HepG2 (cell line): Measurements from ENCODE around the gene HLF. TPM values are rescaled to one million over a fixed set of nuclear protein-coding genes. Genes with fewer than 3 reads are reported as not detected.
A peak's percentile ranks its signal among the peaks of the same experiment; 100 is the strongest.

Source experiments
- ATAC-seq: fragments of 200-7000 bp; cut with Tn5 transposase; 3 replicates; pipeline ENCODE4 v1.9.1; 2020; ENCODE audit warnings: mild to moderate bottlenecking, moderate library complexity
- BruUV-seq: library from RNA; stranded (reverse); fragments of 400-500 nt; replicated peaks from 2 replicates; lab custom pipeline; 2021; lab: Mats Ljungman, UMichigan
- CTCF ChIA-PET: fragments of 300-600 bp; formaldehyde crosslinking; extraction: SDS; loops from one replicate; lab custom pipeline; 2021; ENCODE audit warnings: low total read pairs, inconsistent platforms, low intra/inter-chr PET ratio; lab: Yijun Ruan, JAX
- POLR2A ChIA-PET: fragments of 350-600 bp; sonication (Branson Sonifier 250); formaldehyde crosslinking; loops from one replicate; lab custom pipeline; 2020; ENCODE audit warnings: antibody characterized with exemption, inconsistent platforms; lab: Yijun Ruan, JAX
- DNase-seq: peaks from one replicate; pipeline ENCODE4 v3.0.0-alpha.2; 2015; ENCODE audit warnings: low spot score
- FAIRE-seq: peaks from 3 replicates; lab custom pipeline; 2011; peaks lifted over from hg19 to GRCh38; lab: Jason Lieb, UNC
- H2AFZ ChIP-seq: one replicate; pipeline ENCODE4 v1.6.1; 2011; ENCODE audit warnings: low read length, inconsistent platforms
- H3K27ac ChIP-seq: fragments of 300-600 bp; 3 replicates; pipeline ENCODE4 v1.8.0; 2011; ENCODE audit warnings: mixed run types, mild to moderate bottlenecking, mixed read lengths, low read length, inconsistent platforms; ENCODE audit not compliant: insufficient read depth; ENCODE audit errors: extremely low read length
- H3K27me3 ChIP-seq, 2 experiments: fragments of 200-600 bp in 1 of 2; 2 replicates in 1 of 2; 3 replicates in 1 of 2; pipeline versions ENCODE4 v1.6.0 to v1.8.0; 2011; ENCODE audit warnings: low read length in 2 of 2, mild to moderate bottlenecking in 2 of 2, moderate library complexity in 2 of 2, inconsistent platforms in 1 of 2; ENCODE audit not compliant: insufficient read depth in 2 of 2, control insufficient read depth in 1 of 2
- H3K36me3 ChIP-seq, 2 experiments: fragments of 200-600 bp in 1 of 2; replicated peaks in 1 of 2; 2 replicates in 1 of 2; 3 replicates in 1 of 2; pipeline versions ENCODE4 v1.5.1 to v1.8.0; 2011; ENCODE audit warnings: low read length in 2 of 2, inconsistent platforms in 1 of 2; ENCODE audit not compliant: insufficient read depth in 2 of 2, control insufficient read depth in 1 of 2
- H3K4me1 ChIP-seq: 2 replicates; pipeline ENCODE4 v1.5.1; 2012; ENCODE audit warnings: low read length, inconsistent platforms; ENCODE audit not compliant: insufficient read depth
- H3K4me2 ChIP-seq: 2 replicates; pipeline ENCODE4 v1.6.0; 2011; ENCODE audit warnings: low read depth, low read length, inconsistent platforms
- H3K4me3 ChIP-seq, 3 experiments: fragments of 200-600 bp in 1 of 3; sonication (generic), shearing (Covaris generic) in 1 of 3; replicated peaks in 1 of 3; 2 replicates each; pipeline ENCODE4 v1.5.1; 2011 to 2016; ENCODE audit warnings: low read length in 3 of 3, inconsistent platforms in 2 of 3, low read depth in 2 of 3, mild to moderate bottlenecking in 2 of 3, control low read depth in 1 of 3, mixed read lengths in 1 of 3; ENCODE audit not compliant: insufficient read depth in 1 of 3
- H3K79me2 ChIP-seq: one replicate; pipeline ENCODE4 v1.6.1; 2011; ENCODE audit warnings: low read length, inconsistent platforms; ENCODE audit not compliant: insufficient read depth
- H3K9ac ChIP-seq: 2 replicates; pipeline ENCODE4 v1.6.0; 2011; ENCODE audit warnings: mild to moderate bottlenecking, low read depth, low read length, inconsistent platforms; ENCODE audit not compliant: insufficient read depth
- H3K9me3 ChIP-seq: 2 replicates; pipeline ENCODE4 v1.5.1; 2012; ENCODE audit warnings: mild to moderate bottlenecking, low read length
- H4K20me1 ChIP-seq: 2 replicates; pipeline ENCODE4 v1.6.0; 2011; ENCODE audit warnings: inconsistent platforms, mild to moderate bottlenecking, low read length, moderate library complexity; ENCODE audit not compliant: insufficient read depth
- BORCS8-MEF2B ChIP-seq: sonication (generic); formaldehyde crosslinking; IDR thresholded peaks from 2 replicates; pipeline ENCODE4 v1.8.0; 2022; ENCODE audit warnings: mild to moderate bottlenecking, missing genetic modification reagents
- KLF15 ChIP-seq: sonication (generic); formaldehyde crosslinking; IDR thresholded peaks from 2 replicates; pipeline ENCODE4 v1.8.1; 2023; ENCODE audit warnings: borderline replicate concordance, mild to moderate bottlenecking, inconsistent platforms, missing genetic modification reagents, mixed read lengths
- NCOA5 ChIP-seq: sonication (generic); formaldehyde crosslinking; IDR thresholded peaks from 2 replicates; pipeline ENCODE4 v1.4.0; 2020; ENCODE audit warnings: missing genetic modification reagents
- PAXIP1 ChIP-seq: sonication (generic); formaldehyde crosslinking; conservative IDR thresholded peaks from 2 replicates; pipeline ENCODE4 v1.4.0; 2020; ENCODE audit warnings: mild to moderate bottlenecking, missing genetic modification reagents, moderate library complexity
- RNF219 ChIP-seq: sonication (generic); formaldehyde crosslinking; IDR thresholded peaks from 2 replicates; pipeline ENCODE4 v1.5.0; 2020; ENCODE audit warnings: mild to moderate bottlenecking, missing genetic modification reagents
- ZBTB4 ChIP-seq: sonication (generic); formaldehyde crosslinking; IDR thresholded peaks from 2 replicates; pipeline ENCODE4 v1.4.0; 2020; ENCODE audit warnings: missing genetic modification reagents, mild to moderate bottlenecking, borderline replicate concordance
- WGBS: methylation state at CpG from one replicate; pipeline ENCODE4 v1.1.6; 2017; ENCODE audit warnings: low lambda C conversion rate; 5-methylcytosine and 5-hydroxymethylcytosine counted together
- in situ Hi-C: cut with HindIII; loops from 2 replicates; pipeline ENCODE4 v1.10.0; 2017; ENCODE audit warnings: low pct_unique_long_range_greater_than_20kb; ENCODE audit not compliant: extremely low pct_ligation_motif_present
- intact Hi-C: fragments of 100-400 bp; cut with micrococcal nuclease; formaldehyde crosslinking; loops from one replicate; pipeline ENCODE4 v1.10.0; 2022; ENCODE audit not compliant: unreplicated experiment
- polyA plus RNA-seq, 8 experiments: library from polyadenylated mRNA; depleted of rRNA in 3 of 8; stranded (reverse) in 7 of 8; unstranded in 1 of 8; fragments of >200 nt; fragmentation: Illumina TruSeq in 4 of 8; extraction: Trizol in 4 of 8; gene quantifications; 2 replicates each; pipeline versions ENCODE4 v1.2.1 to v1.2.3, GENCODE V29; 2011 to 2016; ENCODE audit warnings: low read depth in 4 of 8, missing spikeins in 1 of 8, mixed read lengths in 1 of 8; ENCODE audit not compliant: insufficient read depth in 1 of 8
- total RNA-seq, 5 experiments: library from RNA; depleted of rRNA; stranded (reverse); fragments of >200 nt; fragmentation: Illumina TruSeq; extraction: Trizol; gene quantifications; 2 replicates each; pipeline ENCODE4 v1.2.3, GENCODE V29; 2016; ENCODE audit warnings: low read depth in 1 of 5
- TF ChIP-seq, protein P1 (sequence below): sonication (generic); formaldehyde crosslinking; IDR thresholded peaks from 2 replicates; pipeline ENCODE4 v1.5.1; 2020; ENCODE audit warnings: mild to moderate bottlenecking, missing genetic modification reagents, moderate library complexity

The HLF gene
- total and polyA plus RNA-seq, 2 of the 13 experiments (the other 11 are each of a cell fraction or from before 2014, with no cell fraction given), result 202 to 346 TPM

- DNase-seq (no peak), FAIRE-seq (no peak), ATAC-seq (peak; percentile 0; the same call in 2 of the 3 replicates)
- intact Hi-C loops, result no loop called here
- peak overlapping the region; percentile 86 for H3K27ac ChIP-seq
- peaks cover 61% of the 10 kb centered on the region for H4K20me1 ChIP-seq
- peaks cover 22 to 66% of the 10 kb centered on the region in 2 experiments for H3K36me3 ChIP-seq
- POLR2A ChIA-PET, result interaction anchor here (0.9 to 5.9 kb wide), 13 partner anchors 10 to 66 kb away, joined by 3 to 119 read pairs (median 5); partner anchors contain the start of gene HLF
- H3K79me2 ChIP-seq, result peaks cover 97% of the 10 kb centered on the region
- no peak overlapping the region for H2AFZ ChIP-seq
- CTCF ChIA-PET, result no interaction called here
- H3K9ac ChIP-seq, result peak overlapping the region; percentile 61; the same call in 1 of the 2 replicates
- H3K4me3 ChIP-seq, result peak overlapping the region in 1 of 3 experiments; percentile 15; a peak in 2 of 6 replicates
- BruUV-seq, result no TSS peak
- H3K4me1 ChIP-seq, result peaks cover 100% of the 10 kb centered on the region
- in situ Hi-C loops, result no loop called here
- 92% methylated on average over 9 of the region's 11 CpGs for WGBS
- H3K27me3 ChIP-seq, result no peaks in the 10 kb centered on the region
- H3K9me3 ChIP-seq, result no peaks in the 10 kb centered on the region
- H3K4me2 ChIP-seq, result peak overlapping the region; percentile 51
- no peak; the same call in 1 of the 2 replicates for TF ChIP-seq PAXIP1 (CRISPR knock-in tag)
- no peak for TF ChIP-seq KLF15 (CRISPR knock-in tag)
- TF ChIP-seq, protein P1, sequence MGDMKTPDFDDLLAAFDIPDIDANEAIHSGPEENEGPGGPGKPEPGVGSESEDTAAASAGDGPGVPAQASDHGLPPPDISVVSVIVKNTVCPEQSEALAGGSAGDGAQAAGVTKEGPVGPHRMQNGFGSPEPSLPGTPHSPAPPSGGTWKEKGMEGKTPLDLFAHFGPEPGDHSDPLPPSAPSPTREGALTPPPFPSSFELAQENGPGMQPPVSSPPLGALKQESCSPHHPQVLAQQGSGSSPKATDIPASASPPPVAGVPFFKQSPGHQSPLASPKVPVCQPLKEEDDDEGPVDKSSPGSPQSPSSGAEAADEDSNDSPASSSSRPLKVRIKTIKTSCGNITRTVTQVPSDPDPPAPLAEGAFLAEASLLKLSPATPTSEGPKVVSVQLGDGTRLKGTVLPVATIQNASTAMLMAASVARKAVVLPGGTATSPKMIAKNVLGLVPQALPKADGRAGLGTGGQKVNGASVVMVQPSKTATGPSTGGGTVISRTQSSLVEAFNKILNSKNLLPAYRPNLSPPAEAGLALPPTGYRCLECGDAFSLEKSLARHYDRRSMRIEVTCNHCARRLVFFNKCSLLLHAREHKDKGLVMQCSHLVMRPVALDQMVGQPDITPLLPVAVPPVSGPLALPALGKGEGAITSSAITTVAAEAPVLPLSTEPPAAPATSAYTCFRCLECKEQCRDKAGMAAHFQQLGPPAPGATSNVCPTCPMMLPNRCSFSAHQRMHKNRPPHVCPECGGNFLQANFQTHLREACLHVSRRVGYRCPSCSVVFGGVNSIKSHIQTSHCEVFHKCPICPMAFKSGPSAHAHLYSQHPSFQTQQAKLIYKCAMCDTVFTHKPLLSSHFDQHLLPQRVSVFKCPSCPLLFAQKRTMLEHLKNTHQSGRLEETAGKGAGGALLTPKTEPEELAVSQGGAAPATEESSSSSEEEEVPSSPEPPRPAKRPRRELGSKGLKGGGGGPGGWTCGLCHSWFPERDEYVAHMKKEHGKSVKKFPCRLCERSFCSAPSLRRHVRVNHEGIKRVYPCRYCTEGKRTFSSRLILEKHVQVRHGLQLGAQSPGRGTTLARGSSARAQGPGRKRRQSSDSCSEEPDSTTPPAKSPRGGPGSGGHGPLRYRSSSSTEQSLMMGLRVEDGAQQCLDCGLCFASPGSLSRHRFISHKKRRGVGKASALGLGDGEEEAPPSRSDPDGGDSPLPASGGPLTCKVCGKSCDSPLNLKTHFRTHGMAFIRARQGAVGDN (CRISPR knock-in tag), result peak; percentile 86
- 0 out of 2 replicates have a peak, but pooled peaks have one; percentile 61 for TF ChIP-seq BORCS8-MEF2B (CRISPR knock-in tag)
- 0 out of 2 replicates have a peak, but pooled peaks have one; percentile 58 for TF ChIP-seq NCOA5 (CRISPR knock-in tag)
- no peak for TF ChIP-seq RNF219 (CRISPR knock-in tag)
- 0 out of 2 replicates have a peak, but pooled peaks have one; percentile 22 for TF ChIP-seq ZBTB4 (CRISPR knock-in tag)
Observed at GRCh38 chr17:55304171-55304859, 39.6 kb downstream of the HLF start.
